ENCODE measurements around the gene SLIT3.

DNA sequence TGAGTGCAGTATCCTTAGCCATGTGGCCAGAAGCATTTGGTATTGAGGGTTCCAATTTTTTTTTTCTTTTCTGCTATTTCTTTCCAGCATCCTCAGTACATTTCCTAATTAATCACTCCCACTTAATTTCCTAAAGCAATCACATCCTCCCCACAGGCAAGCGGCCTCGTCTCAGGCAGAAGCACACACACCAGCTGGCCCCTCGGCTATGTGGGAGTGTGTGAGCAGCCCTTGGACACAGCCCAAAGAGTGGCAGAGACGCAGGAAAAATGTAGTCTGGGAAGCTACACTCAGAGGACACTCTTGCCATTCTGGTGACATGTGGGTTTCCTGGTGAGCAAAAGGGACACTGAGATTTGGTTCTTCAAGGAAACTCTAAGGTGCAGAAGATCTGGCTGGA, 20.7 kb downstream of the SLIT3 start:
- TF ChIP-seq EP300 (IDR thresholded peaks at IDR 0.05) (no peak), POLR2A (IDR thresholded peaks at IDR 0.05) (no peak), CTCF (IDR thresholded peaks at IDR 0.05) (no peak)

Data from stomach (tissue), 4 donors.